HTR-8/SVneo (cell line): ENCODE results near the gene CD79B.
"Not testable (repeated sequence)": the region's sequence is repeated elsewhere in the genome, so short reads cannot be mapped to it uniquely, and the experiment has no call there.

Source experiments
- DNase-seq: peaks from one replicate; pipeline ENCODE4 v3.0.0; 2011; ENCODE audit warnings: low spot score, mixed read lengths; ENCODE audit not compliant: insufficient read length
- FAIRE-seq: peaks from 2 replicates; lab custom pipeline; 2011; peaks lifted over from hg19 to GRCh38; lab: Jason Lieb, UNC

The CD79B gene

DNA sequence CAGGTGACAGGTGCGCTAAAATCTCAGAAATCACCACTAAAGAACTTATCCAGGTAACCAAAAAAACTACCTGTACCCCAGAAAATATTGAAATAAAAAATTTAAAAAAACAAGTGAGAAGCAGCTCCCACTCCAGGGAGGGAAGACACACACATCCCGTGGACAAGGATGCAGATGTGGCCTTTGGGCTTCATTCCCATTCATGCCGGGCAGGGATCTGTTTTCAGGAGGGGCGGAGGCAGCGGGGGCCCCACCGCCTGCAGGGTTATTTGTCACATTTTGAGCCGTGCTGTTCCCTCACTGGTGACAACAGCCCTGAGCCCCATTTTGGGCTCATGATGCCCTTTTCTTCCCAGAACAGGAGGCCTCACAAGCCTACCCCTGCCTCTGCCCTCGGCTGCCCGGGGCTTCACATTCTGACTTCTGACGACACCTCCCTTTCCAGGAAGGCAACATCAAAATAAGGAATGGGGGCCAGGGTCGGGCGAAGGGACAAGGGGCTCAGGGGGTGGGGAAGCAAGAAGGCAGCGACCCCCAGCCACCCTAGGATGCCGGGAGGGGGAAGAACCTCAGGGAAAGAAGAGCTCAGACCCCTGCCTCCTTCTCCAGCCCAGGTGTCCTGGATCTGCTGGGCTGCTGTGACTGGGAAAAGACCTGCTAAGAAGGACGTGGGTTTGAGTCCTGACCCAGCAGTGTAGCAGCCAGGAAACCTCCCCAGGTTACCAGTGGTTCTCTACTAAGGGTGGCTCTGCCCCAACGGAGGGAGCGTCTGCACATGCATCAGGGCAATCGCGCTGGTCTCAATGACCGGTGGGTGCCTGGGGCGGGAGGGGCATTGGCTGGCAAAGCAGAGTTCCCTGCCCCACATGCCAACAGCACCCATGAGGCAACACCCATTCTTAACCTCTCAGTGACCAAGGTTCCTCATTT lies 2.3 kb upstream of the CD79B start:
- DNase-seq (no peak), FAIRE-seq (no peak)

DNA sequence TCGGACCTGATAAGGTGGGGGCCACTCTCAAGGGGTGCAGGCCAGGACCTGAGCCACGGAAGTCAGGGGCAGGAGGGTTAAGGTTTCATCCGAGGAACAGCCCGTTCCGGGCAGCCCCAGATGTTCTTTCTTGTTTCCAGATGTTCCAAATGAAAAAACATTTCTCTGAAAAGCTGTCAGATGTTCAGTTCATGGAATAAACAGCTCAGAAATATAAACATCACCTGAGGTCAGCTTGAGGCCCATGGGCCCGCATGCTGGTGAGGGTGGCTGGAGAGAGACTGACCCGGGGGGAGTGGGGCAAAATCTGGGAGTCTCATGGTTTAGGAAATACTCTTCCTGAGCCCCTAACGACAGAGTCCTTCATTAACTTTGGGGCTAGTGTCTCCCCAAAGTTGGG lies 1.5 kb upstream of the CD79B start:
- FAIRE-seq (no peak), DNase-seq (no peak)

DNA sequence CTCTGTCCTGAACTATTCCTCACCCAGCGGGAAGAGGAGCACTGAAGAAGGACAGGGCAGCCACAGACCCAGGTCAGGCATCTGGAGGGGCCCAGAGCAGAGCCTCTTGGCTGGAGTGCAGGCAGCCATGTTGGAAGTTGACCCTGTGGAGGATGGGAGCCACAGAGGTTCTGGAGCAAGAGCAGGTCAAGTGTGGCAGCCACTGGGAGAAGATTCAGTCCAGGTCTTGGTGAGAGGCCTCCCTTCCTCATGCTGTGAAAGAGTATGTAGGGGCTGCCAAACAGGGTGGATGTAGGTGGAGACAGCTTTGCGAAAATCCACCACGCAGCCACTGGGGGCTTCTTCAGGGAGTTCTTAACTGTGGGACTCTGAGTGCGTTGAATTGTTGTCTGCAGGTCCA lies 590 bp upstream of the CD79B start:
- FAIRE-seq: no peak
- no peak for DNase-seq

DNA sequence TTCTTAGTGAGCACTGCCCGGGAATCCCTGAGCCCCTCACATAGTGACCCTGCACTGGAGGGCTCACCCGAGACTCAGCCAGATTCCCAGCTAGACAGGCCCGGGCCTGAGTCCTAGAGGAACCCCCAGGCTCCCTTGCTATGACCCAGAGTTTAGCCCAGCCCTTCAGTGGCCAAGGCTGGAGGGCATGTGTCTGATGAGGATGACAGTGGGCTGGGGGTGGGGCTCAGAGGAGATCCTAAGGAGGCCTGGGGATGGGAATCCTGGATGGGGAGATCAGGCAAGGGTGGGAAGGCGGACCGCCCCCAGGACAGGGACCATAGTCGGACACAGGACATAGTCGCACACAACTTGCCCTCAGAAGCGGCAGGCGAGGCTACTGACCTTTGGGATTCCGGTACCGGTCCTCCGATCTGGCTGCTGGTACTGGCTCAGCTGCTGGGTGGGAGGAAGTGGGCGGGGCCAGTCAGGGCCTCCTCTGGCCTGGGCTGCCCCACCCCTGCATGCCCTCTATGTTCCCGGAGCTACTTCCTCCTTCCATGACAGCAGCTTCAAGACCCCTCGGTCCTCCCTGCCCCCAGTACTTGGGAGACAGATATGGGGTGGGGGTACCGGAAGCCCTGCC lies 1.1 kb downstream of the CD79B start:
- FAIRE-seq: no peak
- DNase-seq: no peak

DNA sequence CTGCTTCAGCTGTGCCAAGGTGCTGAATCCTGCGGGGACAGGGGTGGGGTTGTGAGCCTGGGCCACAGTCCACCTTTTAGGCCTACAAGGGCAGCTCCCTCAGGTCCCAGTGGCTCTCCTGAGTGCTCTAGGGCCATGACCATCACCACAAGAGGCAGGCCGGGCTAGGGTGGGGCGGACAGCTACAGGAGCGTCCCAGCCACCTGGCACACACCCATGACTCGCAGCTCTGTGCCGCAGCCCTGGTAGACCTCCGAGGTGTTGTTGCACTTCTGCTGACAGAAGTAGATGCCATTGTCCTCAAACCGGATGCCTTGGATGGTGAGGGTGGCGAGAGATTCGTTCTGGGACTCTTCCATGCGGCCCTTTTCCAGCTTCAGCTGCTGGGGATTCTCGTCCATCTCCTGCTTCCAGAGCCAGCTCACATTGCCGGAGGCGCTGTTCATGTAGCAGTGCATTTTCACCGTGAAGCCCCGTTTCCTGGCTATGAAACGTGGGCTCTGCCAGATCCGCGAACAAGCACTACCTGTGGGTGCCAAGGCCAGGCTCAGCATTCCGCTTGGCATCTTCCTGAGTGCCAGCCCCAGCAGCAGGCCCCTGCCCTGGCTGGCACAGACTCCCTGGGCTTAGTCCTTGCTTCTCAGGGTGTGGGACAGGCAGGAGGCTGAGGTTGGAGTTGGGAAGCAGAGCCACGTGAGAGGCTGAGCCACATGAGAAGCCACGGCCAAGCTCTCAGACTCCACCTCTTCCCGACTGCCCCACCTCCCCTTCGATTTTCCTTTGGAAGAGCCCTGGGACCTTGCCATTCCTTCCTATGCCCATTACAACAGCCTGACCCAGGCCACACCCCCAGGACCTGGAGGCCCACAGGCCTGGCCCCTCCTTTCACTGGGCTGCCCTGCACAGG lies 2.0 kb downstream of the CD79B start:
- DNase-seq (no peak), FAIRE-seq (peak; percentile 20)

DNA sequence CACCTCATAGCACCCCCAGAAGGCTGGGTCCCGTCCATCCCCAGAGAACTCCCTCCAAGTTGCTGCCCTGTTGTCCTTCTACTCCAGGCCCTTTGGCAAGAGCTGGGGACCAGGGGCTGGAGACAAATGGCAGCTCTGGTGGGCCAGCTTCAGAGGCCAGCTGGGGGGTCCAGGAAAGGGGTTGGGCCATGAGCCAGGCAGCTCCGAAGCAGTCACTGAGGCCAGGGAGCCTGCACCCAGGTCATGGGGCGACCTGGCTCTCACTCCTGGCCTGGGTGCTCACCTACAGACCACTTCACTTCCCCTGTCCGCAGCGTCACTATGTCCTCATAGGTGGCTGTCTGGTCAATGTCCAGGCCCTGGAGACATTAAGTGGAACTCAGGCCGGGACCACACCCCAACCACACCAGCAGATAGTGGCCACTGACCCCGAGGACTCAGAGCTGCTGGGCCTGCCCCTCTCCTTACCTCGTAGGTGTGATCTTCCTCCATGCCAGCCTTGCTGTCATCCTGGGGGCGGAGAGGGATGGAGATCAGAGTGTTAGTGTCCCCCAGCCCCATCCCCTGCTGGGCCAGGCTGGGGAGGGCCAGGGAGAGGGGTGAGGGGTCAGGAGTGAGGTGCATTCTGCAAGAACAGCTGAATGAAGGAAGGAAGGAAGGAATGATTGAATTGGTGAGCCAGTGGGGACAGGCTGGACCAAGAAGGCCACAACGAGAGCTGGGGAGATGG lies 3.0 kb downstream of the CD79B start:
- FAIRE-seq (no peak), DNase-seq (no peak)

DNA sequence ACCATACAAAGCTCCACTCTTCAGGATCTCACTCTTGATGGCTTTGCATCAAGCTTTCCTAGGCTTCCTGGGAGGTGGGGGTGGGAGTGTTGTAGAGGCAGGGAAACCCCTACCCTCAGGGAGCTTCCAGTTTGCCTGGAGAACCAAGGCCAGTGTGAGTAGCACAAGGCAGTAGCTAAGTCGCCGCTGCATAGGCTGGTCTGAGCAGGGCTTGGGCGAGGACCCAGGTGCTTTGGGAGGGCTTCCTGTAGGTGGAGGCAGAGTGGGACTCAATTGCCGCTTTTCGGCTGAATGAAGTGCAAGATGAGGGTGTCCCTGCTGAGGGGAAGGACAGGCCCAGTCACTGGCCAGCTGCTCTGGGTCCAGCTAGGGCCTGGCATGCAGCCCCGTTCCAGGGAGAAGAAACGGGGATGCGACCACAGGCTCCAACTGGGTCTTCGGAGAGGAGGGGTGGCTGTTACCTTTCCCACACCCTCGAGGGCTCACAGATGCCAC lies 3.9 kb downstream of the CD79B start:
- FAIRE-seq (no peak), DNase-seq (no peak)

DNA sequence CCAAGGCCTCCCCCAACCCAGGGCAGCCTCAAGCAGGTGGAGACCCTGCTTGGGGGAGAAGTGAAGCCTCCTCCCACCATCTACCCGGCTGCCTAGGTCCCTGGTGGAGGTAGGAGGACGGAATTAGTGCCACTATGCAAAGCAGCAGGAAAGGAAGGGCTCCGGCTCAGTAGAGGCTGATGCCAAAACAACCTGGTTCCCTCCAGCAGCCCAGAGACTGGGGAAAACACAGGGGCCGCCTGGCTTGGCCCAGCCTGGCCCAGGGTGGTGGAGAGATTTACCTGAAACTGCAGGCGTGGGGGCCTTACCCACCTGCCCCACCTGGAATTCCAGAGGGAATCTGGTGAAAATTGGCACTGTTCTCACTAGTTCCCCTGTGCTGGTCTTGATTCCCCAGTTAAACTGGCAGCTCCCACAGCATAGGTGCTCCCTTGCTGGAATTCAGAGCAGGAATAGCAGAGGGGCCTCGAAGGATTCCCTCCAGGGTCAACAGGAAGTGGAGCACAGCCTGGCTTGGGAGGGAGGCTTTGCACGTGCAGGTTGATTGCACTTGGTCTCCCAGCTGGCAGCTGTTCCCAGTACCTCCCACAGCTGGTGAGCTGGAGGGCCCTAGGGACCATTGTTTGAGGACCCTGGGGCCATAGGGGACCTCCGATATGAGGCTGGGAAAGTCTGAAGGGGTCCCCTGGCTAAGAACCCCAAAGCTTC lies 4.5 kb downstream of the CD79B start:
- DNase-seq (no peak), FAIRE-seq (no peak)

DNA sequence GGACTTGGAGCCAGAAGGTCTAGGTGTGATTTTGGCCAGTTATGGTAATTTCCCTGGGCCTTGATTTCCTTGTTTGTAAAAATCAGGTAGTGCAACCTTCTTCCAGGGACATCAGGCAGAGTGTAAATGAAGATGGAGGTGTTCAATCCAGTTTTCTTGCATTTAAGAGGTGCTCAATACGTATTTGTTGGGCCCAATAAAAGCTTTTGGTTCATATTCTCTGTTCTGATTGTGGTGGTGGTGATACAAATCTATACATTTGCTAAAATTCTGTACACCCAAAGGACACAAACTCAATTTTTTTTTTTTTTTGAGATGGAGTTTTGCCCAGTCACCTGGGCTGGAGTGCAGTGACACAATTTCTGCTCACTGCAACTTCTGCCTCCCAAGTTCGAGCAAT lies 6.0 kb downstream of the CD79B start:
- no peak for FAIRE-seq

DNA sequence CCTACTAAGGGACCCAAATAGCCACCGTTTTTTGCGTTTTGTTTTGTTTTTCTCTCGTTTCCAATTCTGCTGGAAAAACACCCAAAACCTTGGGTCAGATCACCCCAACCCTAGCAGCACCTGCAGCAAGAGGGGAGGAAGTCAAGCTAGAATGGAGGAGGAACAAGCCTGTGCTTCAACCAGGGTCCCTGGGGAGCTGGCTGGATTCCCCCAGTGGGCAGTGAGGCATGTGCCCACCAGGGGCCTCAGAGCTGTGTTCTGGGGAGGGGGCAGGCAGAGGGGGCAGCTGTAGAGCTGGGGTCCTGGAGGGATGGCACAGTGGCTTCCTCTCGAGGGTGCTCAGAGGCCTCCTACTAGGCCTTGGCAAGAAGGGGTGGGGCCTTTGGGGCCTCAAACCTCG lies 6.5 kb downstream of the CD79B start:
- no peak for DNase-seq
- FAIRE-seq: no peak

More for the DNA sequence above, 6.0 kb downstream of the CD79B start:
- DNase-seq: no peak

DNA sequence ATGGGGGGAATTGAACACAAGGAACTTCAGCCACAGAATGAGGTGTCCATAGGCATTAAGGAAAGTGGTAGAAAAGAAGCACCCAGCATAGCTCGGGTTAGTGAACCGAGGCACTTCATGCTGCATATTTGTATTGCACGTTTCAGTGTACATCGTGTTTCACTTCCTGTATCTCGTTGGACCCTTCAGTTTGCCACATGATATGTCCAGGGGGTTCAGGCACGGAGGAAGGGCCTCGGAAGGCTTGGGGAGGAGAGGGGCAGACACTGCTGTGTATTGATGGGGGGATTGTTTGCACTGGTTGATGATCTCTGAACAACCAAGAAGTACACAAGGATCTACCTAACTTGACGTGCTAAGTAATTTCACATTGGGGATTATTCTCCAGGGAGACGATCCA lies 9.7 kb downstream of the CD79B start:
- DNase-seq, FAIRE-seq: not testable (repeated sequence)

DNA sequence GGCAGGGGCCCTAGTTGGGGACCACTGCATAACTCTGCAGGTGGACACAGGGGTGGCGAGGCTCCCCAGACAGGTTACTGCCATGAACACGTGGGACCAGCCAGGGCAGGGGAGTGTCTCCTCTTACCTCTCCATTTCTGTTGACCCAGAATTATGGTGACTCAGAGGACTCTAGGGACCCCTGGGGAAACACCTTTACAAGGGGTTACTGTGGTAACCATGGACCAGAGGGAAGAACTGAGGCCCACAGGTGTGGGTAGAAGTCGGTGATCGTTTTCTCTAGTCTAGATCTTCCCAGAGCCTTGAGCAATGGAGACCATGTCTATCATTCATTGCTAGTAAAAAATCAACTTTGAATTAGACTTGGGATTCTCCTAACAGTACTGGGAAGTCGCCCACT lies 11.4 kb downstream of the CD79B start:
- DNase-seq: not testable (repeated sequence)

DNA sequence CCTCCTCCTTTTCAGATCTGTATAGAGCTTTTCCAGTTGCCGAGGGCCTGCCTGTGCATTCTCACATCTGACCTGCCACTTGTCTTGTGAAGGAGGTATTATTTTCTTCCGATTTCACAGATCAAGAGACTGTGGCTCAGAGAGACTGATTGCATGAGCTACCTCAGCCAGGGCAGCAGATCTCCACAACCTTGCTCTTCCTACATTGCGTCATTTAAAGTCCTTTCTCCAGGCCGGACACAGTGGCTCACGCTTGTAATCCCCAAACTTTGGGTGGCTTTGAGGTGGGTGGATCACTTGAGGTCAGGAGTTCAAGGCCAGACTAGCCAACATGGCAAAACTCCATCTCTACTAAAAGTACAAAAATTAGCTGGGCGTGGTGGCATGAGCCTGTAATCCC lies 12.1 kb downstream of the CD79B start:
- FAIRE-seq, DNase-seq: not testable (repeated sequence)

More for the DNA sequence above, 11.4 kb downstream of the CD79B start:
- FAIRE-seq: not testable (repeated sequence)

DNA sequence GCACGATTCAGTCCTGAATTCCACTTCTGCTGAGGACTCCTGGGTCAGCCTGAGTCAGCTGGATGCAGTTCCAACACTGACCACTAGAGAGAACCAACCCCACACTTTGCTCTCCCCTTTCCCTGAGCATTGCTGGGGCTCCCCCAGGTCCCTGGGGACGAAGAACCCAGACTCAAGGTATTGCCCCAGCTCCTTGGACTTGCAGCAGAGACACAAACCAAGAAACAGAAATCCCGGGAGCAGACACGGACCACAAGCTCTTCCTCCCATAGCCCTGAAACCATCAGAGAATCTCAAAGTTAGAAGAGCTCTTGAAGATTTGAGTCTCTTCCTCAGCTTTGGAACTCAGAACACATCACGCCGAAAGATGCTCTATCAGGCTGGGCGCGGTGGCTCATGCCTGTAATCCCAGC lies 12.8 kb downstream of the CD79B start:
- FAIRE-seq (peak; percentile 66), DNase-seq (peak; percentile 88)

DNA sequence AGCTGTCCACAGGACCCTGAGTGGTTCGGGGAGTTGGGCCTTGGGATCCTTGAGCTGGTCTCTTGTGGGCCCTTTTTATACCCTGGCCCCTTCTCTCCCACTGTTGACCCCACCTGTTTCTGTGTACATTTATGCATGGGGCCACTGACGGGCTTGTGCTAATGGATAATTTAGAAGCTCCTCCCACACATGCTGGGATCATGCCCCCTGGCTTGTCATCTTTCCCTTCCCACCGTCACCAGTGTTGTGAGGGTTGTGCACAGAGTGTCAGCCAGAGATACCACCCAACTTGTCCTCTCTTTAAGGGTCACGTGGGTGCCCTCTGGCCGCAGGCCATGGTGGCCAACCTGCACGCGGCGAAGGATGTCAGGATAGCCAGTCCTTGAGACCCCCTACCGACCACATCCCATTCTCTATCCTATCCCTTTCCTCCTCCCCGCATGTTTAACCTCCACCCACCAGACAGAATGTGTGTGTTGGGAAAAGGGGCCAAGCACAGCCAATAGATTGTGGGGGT lies 13.3 kb downstream of the CD79B start, which contains the start of gene GH1:
Gene GH1, minus strand, starts transcription at position 51 of the 517 bp plus-strand sequence. CDS start 63 bp downstream, outside the sequence.
- DNase-seq, FAIRE-seq: not testable (repeated sequence)

DNA sequence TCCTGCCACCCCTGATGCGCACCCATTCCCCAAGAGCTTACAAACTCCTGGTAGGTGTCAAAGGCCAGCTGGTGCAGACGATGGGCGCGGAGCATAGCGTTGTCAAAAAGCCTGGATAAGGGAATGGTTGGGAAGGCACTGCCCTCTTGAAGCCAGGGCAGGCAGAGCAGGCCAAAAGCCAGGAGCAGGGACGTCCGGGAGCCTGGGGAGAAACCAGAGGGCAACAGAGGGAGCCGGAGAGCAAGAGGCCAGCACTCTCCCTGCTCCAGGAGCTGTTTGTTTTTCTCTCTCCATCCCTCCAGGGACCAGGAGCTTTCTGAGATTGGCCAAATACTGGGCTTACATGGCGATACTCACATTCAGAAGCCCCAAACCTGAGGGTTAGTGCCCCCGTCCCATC lies 13.8 kb downstream of the CD79B start:
- FAIRE-seq: no peak

DNA sequence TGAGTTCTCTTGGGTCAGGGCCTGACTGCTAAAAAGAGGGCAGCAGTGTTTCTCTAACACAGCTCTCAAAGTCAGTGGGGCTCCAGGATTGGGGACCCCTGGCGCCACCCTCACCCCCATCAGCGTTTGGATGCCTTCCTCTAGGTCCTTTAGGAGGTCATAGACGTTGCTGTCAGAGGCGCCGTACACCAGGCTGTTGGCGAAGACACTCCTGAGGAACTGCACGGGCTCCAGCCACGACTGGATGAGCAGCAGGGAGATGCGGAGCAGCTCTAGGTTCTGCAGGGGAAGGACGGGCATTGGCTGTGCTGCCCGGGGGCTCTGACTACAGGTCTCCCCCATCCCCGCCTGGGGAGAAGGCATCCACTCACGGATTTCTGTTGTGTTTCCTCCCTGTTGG lies 14.5 kb downstream of the CD79B start:
- FAIRE-seq (no peak), DNase-seq (no peak)

More for the DNA sequence above, 13.8 kb downstream of the CD79B start:
- no peak for DNase-seq

DNA sequence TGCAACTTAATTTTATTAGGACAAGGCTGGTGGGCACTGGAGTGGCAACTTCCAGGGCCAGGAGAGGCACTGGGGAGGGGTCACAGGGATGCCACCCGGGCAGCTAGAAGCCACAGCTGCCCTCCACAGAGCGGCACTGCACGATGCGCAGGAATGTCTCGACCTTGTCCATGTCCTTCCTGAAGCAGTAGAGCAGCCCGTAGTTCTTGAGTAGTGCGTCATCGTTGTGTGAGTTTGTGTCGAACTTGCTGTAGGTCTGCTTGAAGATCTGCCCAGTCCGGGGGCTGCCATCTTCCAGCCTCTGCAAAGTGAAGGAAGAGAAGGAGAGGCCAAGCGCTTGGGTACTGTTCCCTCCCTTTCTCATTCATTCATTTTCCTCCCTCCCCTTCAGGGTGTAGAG lies 14.9 kb downstream of the CD79B start:
- not testable (repeated sequence) for DNase-seq, FAIRE-seq
